OCI-LY1 (cell line): ENCODE results near the gene KCNH3.

Experiments
- EZH2 ChIP-seq: fragments of 200-600 bp; sonication (generic), shearing (Covaris generic); IDR thresholded peaks from 2 replicates; pipeline ENCODE4 v1.8.0; 2017; ENCODE audit warnings: borderline replicate concordance, mixed run types, mild to moderate bottlenecking, antibody characterized with exemption, low read length, moderate library complexity, mixed read lengths
- TF ChIP-seq, protein P1 (sequence below): fragments of 200-600 bp; sonication (generic), shearing (Covaris generic); IDR thresholded peaks from 2 replicates; pipeline ENCODE4 v1.5.1; 2017; ENCODE audit warnings: mild to moderate bottlenecking, antibody characterized with exemption, low read length, moderate library complexity, mixed read lengths

- TF ChIP-seq, protein P1, sequence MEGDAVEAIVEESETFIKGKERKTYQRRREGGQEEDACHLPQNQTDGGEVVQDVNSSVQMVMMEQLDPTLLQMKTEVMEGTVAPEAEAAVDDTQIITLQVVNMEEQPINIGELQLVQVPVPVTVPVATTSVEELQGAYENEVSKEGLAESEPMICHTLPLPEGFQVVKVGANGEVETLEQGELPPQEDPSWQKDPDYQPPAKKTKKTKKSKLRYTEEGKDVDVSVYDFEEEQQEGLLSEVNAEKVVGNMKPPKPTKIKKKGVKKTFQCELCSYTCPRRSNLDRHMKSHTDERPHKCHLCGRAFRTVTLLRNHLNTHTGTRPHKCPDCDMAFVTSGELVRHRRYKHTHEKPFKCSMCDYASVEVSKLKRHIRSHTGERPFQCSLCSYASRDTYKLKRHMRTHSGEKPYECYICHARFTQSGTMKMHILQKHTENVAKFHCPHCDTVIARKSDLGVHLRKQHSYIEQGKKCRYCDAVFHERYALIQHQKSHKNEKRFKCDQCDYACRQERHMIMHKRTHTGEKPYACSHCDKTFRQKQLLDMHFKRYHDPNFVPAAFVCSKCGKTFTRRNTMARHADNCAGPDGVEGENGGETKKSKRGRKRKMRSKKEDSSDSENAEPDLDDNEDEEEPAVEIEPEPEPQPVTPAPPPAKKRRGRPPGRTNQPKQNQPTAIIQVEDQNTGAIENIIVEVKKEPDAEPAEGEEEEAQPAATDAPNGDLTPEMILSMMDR, result no peak
- no peak for TF ChIP-seq EZH2
Observed at GRCh38 chr12:49540229-49541139, 1.7 kb downstream of the KCNH3 start.
